Fibroblast of skin of scalp (primary cell): Measurements from ENCODE around the gene ACR.
A peak's percentile ranks its signal among the peaks of the same experiment; 100 is the strongest.
"Not testable (repeated sequence)": the region's sequence is repeated elsewhere in the genome, so short reads cannot be mapped to it uniquely, and the experiment has no call there.

Experiments used
- DNase-seq: peaks from one replicate; pipeline ENCODE4 v3.0.0-alpha.2; 2013

The ACR gene

GRCh38 chr22:50733521-50734342, 4.3 kb upstream of the ACR start:
- peak; percentile 29 for DNase-seq

- DNase-seq: no peak
These were observed 3.6 kb upstream of the ACR start for GRCh38 chr22:50734343-50734771.

- DNase-seq: no peak
These were observed 2.8 kb upstream of the ACR start for GRCh38 chr22:50734986-50735738.

- no peak for DNase-seq
These were observed 2.3 kb upstream of the ACR start for GRCh38 chr22:50735739-50736030.

- no peak for DNase-seq
These were observed 734 bp downstream of the ACR start for GRCh38 chr22:50738649-50739227.

GRCh38 chr22:50739279-50739691, 1.3 kb downstream of the ACR start:
- no peak for DNase-seq

GRCh38 chr22:50739894-50740293, 1.9 kb downstream of the ACR start:
- DNase-seq: no peak

GRCh38 chr22:50740714-50741113, 2.7 kb downstream of the ACR start:
- DNase-seq: not testable (repeated sequence)

GRCh38 chr22:50744424-50744823, 6.4 kb downstream of the ACR start:
- DNase-seq: not testable (repeated sequence)

- DNase-seq: not testable (repeated sequence)
These were observed 9.5 kb downstream of the ACR start for GRCh38 chr22:50747521-50747920.

GRCh38 chr22:50748630-50749029, 10.6 kb downstream of the ACR start:
- DNase-seq: not testable (repeated sequence)

GRCh38 chr22:50749302-50750074, 11.5 kb downstream of the ACR start:
- not testable (repeated sequence) for DNase-seq

- DNase-seq: not testable (repeated sequence)
These were observed 17.2 kb downstream of the ACR start for GRCh38 chr22:50755251-50755650.

GRCh38 chr22:50756406-50756805, 18.4 kb downstream of the ACR start:
- not testable (repeated sequence) for DNase-seq

GRCh38 chr22:50756949-50757491, 19.0 kb downstream of the ACR start:
- DNase-seq: peak; percentile 17

GRCh38 chr22:50759597-50760341, 21.8 kb downstream of the ACR start:
- peak; percentile 54 for DNase-seq

- DNase-seq: not testable (repeated sequence)
These were observed 23.8 kb downstream of the ACR start for GRCh38 chr22:50761829-50762228.

GRCh38 chr22:50764288-50764687, 26.3 kb downstream of the ACR start:
- peak; percentile 14 for DNase-seq

- DNase-seq: peak; percentile 64
These were observed 37.1 kb downstream of the ACR start for GRCh38 chr22:50775132-50775531.

- DNase-seq: not testable (repeated sequence)
These were observed 39.6 kb downstream of the ACR start for GRCh38 chr22:50777631-50778030.

- not testable (repeated sequence) for DNase-seq
These were observed 42.2 kb downstream of the ACR start for GRCh38 chr22:50780244-50780643.

- not testable (repeated sequence) for DNase-seq
These were observed 44.2 kb downstream of the ACR start for GRCh38 chr22:50782253-50782652.
